ENCODE results near the gene KIF11. TPM values are rescaled to one million over a fixed set of nuclear protein-coding genes. Genes with fewer than 3 reads are reported as not detected.

KIF11 gene
- total and polyA plus RNA-seq, 2 experiments from 2014 or later: 26.1 to 56.7 TPM

- Histone ChIP-seq H3K4me2 (peak within 1 kb of the TSS; percentile 75), H2AFZ (peak within 1 kb of the TSS; percentile 87), H3F3A (replicated peaks; ENCODE audit: low read depth) (peaks cover 7% of the 10 kb centered on the region; the same call in 1 of the 2 replicates), H3K79me2 (replicated peaks; ENCODE audit: insufficient read depth) (peaks cover 42% of the 10 kb centered on the region), H3K27ac (ENCODE audit: low read depth) (peak within 1 kb of the TSS; percentile 88), H3K36me3 (ENCODE audit: insufficient read depth) (no peaks in the 10 kb centered on the region), H3K9me2 (ENCODE audit: insufficient read depth) (no peaks in the 10 kb centered on the region), H3K27me3 (ENCODE audit: insufficient read depth) (peaks cover 9% of the 10 kb centered on the region), H3K4me3 (peak within 1 kb of the TSS; percentile 94), H3K4me1 (ENCODE audit: insufficient read depth) (peaks cover 27% of the 10 kb centered on the region), H4K20me1 (replicated peaks; ENCODE audit: insufficient read depth) (peaks cover 21% of the 10 kb centered on the region)
- peak; percentile 86 for TF ChIP-seq POLR2AphosphoS5 (IDR thresholded peaks at IDR 0.05; ENCODE audit: low read depth)
- TF ChIP-seq STAT1 (IDR thresholded peaks at IDR 0.05; ENCODE audit: unreplicated experiment): no peak
- TF ChIP-seq REST (IDR thresholded peaks at IDR 0.05; ENCODE audit: unreplicated experiment): no peak
- no peak for TF ChIP-seq EZH2phosphoT487 (IDR thresholded peaks at IDR 0.05; ENCODE audit: unreplicated experiment)
- TF ChIP-seq CREB1 (CRISPR knock-in tag; IDR thresholded peaks at IDR 0.05; ENCODE audit: low read depth): 0 out of 2 replicates have a peak, but pooled peaks have one; percentile 32
- no peak for TF ChIP-seq ZNF114 (CRISPR knock-in tag; IDR thresholded peaks at IDR 0.05)
- peak; percentile 23; the same call in 1 of the 2 replicates for TF ChIP-seq ETS1 (IDR thresholded peaks at IDR 0.05)
- TF ChIP-seq JUNB (IDR thresholded peaks at IDR 0.05; ENCODE audit: unreplicated experiment): no peak
- peak; percentile 41 to 75 for TF ChIP-seq CTCF (conservative IDR thresholded peaks at IDR 0.05; ENCODE audit: low read depth in 2 of 2)
- TF ChIP-seq EZH2 (IDR thresholded peaks at IDR 0.05; ENCODE audit: low read depth, unreplicated experiment): no peak
- TF ChIP-seq ZNF331 (CRISPR knock-in tag; IDR thresholded peaks at IDR 0.05; ENCODE audit: low read depth): no peak
- TF ChIP-seq ZNF462 (CRISPR knock-in tag; IDR thresholded peaks at IDR 0.05): no peak
- TF ChIP-seq NANOG (IDR thresholded peaks at IDR 0.05; ENCODE audit: borderline replicate concordance): no peak
- peaks cover 4% of the 10 kb centered on the region for H3K27me3 Mint-ChIP-seq (ENCODE audit: insufficient read depth, low read depth, poor library complexity)
- peaks cover 6% of the 10 kb centered on the region; the same call in 1 of the 3 replicates for H3K36me3 Mint-ChIP-seq (ENCODE audit: low read depth)
- H3K27ac Mint-ChIP-seq: peak within 1 kb of the TSS; percentile 77
- DNase-seq (ENCODE audit: low spot score): peak; percentile 94
- H3K4me1 Mint-ChIP-seq: peaks cover 25% of the 10 kb centered on the region
- ATAC-seq: peak; percentile 87
- H3K4me3 Mint-ChIP-seq: peak within 1 kb of the TSS; percentile 71
- no peaks in the 10 kb centered on the region for H3K9me3 Mint-ChIP-seq
Observed at GRCh38 chr10:92573798-92574547, 19.0 kb upstream of the KIF11 start, which contains the start of gene IDE. Gene IDE (minus strand): TSS chr10:92574093. CDS start chr10:92574019, 74 bp downstream.

All from GM23338 (cell line).